Fibroblast of mammary gland (primary cell): ENCODE data around the gene RLIM.

Experiments
- DNase-seq: peaks from one replicate; pipeline ENCODE4 v3.0.0-alpha.2; 2010; ENCODE audit warnings: low read depth
- H3K4me3 ChIP-seq: 2 replicates; pipeline ENCODE4 v1.5.1; 2011; ENCODE audit warnings: low read depth, mild to moderate bottlenecking, low read length, moderate library complexity; ENCODE audit not compliant: control insufficient read depth
- CTCF ChIP-seq: conservative IDR thresholded peaks from 2 replicates; pipeline ENCODE4 v1.5.1; 2011; ENCODE audit warnings: low read depth, low read length, inconsistent platforms; ENCODE audit not compliant: control insufficient read depth, insufficient read depth

Gene RLIM

GRCh38 chrX:74557378-74557777 lies 57.0 kb downstream of the RLIM start:
- no peak for TF ChIP-seq CTCF
- no peak overlapping the region for H3K4me3 ChIP-seq
- no peak for DNase-seq

- DNase-seq = no peak
- no peak overlapping the region for H3K4me3 ChIP-seq
- no peak for TF ChIP-seq CTCF
Measured at GRCh38 chrX:74551934-74552333, 62.5 kb downstream of the RLIM start.

- H3K4me3 ChIP-seq = no peak overlapping the region
- TF ChIP-seq CTCF = peak; percentile 93
Measured at GRCh38 chrX:74550295-74550802, 64.1 kb downstream of the RLIM start.

GRCh38 chrX:74546984-74547383 lies 67.4 kb downstream of the RLIM start:
- no peak overlapping the region for H3K4me3 ChIP-seq
- TF ChIP-seq CTCF = no peak
- no peak for DNase-seq

More at GRCh38 chrX:74550295-74550802, 64.1 kb downstream of the RLIM start:
- DNase-seq = peak; percentile 72

- no peak for TF ChIP-seq CTCF
Measured at GRCh38 chrX:74545880-74546523, 68.4 kb downstream of the RLIM start.

GRCh38 chrX:74540635-74541249 lies 73.7 kb downstream of the RLIM start:
- no peak for TF ChIP-seq CTCF
- DNase-seq = no peak

More at GRCh38 chrX:74545880-74546523, 68.4 kb downstream of the RLIM start:
- H3K4me3 ChIP-seq = no peak overlapping the region
- DNase-seq = no peak

More at GRCh38 chrX:74540635-74541249, 73.7 kb downstream of the RLIM start:
- H3K4me3 ChIP-seq = no peak overlapping the region
